ENCODE measurements around the gene ST8SIA2. TPM values are rescaled to one million over a fixed set of nuclear protein-coding genes. Genes with fewer than 3 reads are reported as not detected.

Gene ST8SIA2
- total RNA-seq, 1 donor from 2014 or later = 19.0 TPM

- no peaks in the 10 kb centered on the region for H3K9me3 Mint-ChIP-seq (ENCODE audit: low read depth)
- H3K4me3 Mint-ChIP-seq (ENCODE audit: low read depth) = no peak overlapping the region
- no peak for TF ChIP-seq CTCF (IDR thresholded peaks at IDR 0.05; ENCODE audit: unreplicated experiment)
- H3K36me3 Mint-ChIP-seq (ENCODE audit: insufficient read depth) = peaks cover 33% of the 10 kb centered on the region
- H3K4me1 Mint-ChIP-seq (ENCODE audit: low read depth) = peaks cover 26% of the 10 kb centered on the region
- peaks cover 3% of the 10 kb centered on the region for H3K27me3 Mint-ChIP-seq
- no peak overlapping the region for H3K27ac Mint-ChIP-seq
- no peak for DNase-seq (ENCODE audit: low spot score, unreplicated experiment)
Measured at GRCh38 chr15:92455271-92455670, 61.6 kb downstream of the ST8SIA2 start.

GRCh38 chr15:92457471-92458041, 63.9 kb downstream of the ST8SIA2 start:
- Mint-ChIP-seq H3K27ac (no peak overlapping the region), H3K9me3 (ENCODE audit: low read depth) (no peaks in the 10 kb centered on the region), H3K36me3 (ENCODE audit: insufficient read depth) (peaks cover 24% of the 10 kb centered on the region), H3K27me3 (peaks cover 3% of the 10 kb centered on the region), H3K4me3 (ENCODE audit: low read depth) (no peak overlapping the region), H3K4me1 (ENCODE audit: low read depth) (peaks cover 25% of the 10 kb centered on the region)
- no peak for DNase-seq (ENCODE audit: low spot score, unreplicated experiment)
- TF ChIP-seq CTCF (IDR thresholded peaks at IDR 0.05; ENCODE audit: unreplicated experiment) = no peak

- Mint-ChIP-seq H3K9me3 (ENCODE audit: low read depth) (no peaks in the 10 kb centered on the region), H3K4me3 (ENCODE audit: low read depth) (no peak overlapping the region), H3K27me3 (peaks cover 3% of the 10 kb centered on the region), H3K36me3 (ENCODE audit: insufficient read depth) (peaks cover 30% of the 10 kb centered on the region), H3K4me1 (ENCODE audit: low read depth) (peaks cover 12% of the 10 kb centered on the region), H3K27ac (no peak overlapping the region)
- no peak for TF ChIP-seq CTCF (IDR thresholded peaks at IDR 0.05; ENCODE audit: unreplicated experiment)
- no peak for DNase-seq (ENCODE audit: low spot score, unreplicated experiment)
Measured at GRCh38 chr15:92460023-92460422, 66.3 kb downstream of the ST8SIA2 start.

GRCh38 chr15:92462424-92463125, 68.9 kb downstream of the ST8SIA2 start:
- Mint-ChIP-seq H3K27me3 (no peaks in the 10 kb centered on the region), H3K9me3 (ENCODE audit: low read depth) (no peaks in the 10 kb centered on the region), H3K36me3 (ENCODE audit: insufficient read depth) (peaks cover 34% of the 10 kb centered on the region), H3K4me3 (ENCODE audit: low read depth) (no peak overlapping the region), H3K4me1 (ENCODE audit: low read depth) (peaks cover 10% of the 10 kb centered on the region), H3K27ac (no peak overlapping the region)
- TF ChIP-seq CTCF (IDR thresholded peaks at IDR 0.05; ENCODE audit: unreplicated experiment) = no peak
- DNase-seq (ENCODE audit: low spot score, unreplicated experiment) = no peak

GRCh38 chr15:92463352-92463751, 69.7 kb downstream of the ST8SIA2 start:
- no peak for TF ChIP-seq CTCF (IDR thresholded peaks at IDR 0.05; ENCODE audit: unreplicated experiment)
- H3K27me3 Mint-ChIP-seq = no peaks in the 10 kb centered on the region
- H3K36me3 Mint-ChIP-seq (ENCODE audit: insufficient read depth) = peaks cover 38% of the 10 kb centered on the region
- peaks cover 8% of the 10 kb centered on the region for H3K4me1 Mint-ChIP-seq (ENCODE audit: low read depth)
- no peak overlapping the region for H3K27ac Mint-ChIP-seq
- no peak for DNase-seq (ENCODE audit: low spot score, unreplicated experiment)
- no peak overlapping the region for H3K4me3 Mint-ChIP-seq (ENCODE audit: low read depth)
- H3K9me3 Mint-ChIP-seq (ENCODE audit: low read depth) = no peaks in the 10 kb centered on the region

Measured in progenitor cell of endocrine pancreas (in vitro differentiated cells).